Stimulated activated CD4-positive, alpha-beta T cell treated with anti-CD3 and anti-CD28 coated beads, Interleukin-12 subunit alpha, Interleukin-12 subunit beta, amount 100 ng/mL, for 48 hours (primary cell): ENCODE results near the gene FOXD1.

Experiments
- DNase-seq, 3 donors: peaks; one replicate each; pipeline ENCODE4 v3.0.0-alpha.2; 2020; ENCODE audit warnings: low read depth in 2 of 3, low spot score in 1 of 3

Gene FOXD1

DNA sequence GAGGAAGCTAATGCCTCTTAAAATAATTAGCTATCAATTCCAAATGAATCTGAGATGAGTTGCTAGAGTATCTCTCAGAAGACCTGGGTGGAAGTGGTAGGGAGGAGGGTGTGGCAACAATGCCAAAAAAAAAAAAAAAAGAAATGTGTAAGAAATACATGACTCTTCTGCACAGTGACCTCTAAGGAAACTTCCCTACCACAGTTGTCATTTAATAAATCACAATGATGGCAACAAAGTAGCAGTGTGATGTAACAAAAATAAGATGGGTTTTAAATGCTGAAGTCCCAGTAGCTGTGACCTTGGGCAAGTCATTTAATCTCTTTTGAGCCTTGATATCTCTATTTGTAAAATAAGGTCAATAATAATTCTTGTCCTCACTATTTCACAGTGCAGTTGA is 7.2 kb downstream of the FOXD1 start:
- no peak for DNase-seq

DNA sequence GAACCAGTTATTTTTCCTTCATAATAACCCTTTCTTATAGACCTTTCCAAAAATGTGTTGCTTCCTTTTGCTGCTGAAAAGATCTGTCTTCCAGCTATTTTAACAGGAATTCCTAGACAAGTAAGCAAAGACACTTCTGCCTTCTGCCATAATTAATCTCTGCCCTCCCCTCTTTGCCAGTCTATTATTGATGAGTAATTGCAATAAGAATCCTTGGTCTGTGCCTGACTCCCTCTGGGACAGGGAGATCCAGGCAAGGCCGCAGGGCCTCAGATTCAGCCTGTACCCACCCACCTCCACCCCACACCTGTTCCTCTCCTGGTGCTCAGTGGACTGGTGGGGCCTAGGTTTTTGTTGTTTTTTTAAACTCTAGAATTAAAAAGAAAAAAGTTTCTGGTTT is 8.3 kb downstream of the FOXD1 start:
- DNase-seq, result no peak

DNA sequence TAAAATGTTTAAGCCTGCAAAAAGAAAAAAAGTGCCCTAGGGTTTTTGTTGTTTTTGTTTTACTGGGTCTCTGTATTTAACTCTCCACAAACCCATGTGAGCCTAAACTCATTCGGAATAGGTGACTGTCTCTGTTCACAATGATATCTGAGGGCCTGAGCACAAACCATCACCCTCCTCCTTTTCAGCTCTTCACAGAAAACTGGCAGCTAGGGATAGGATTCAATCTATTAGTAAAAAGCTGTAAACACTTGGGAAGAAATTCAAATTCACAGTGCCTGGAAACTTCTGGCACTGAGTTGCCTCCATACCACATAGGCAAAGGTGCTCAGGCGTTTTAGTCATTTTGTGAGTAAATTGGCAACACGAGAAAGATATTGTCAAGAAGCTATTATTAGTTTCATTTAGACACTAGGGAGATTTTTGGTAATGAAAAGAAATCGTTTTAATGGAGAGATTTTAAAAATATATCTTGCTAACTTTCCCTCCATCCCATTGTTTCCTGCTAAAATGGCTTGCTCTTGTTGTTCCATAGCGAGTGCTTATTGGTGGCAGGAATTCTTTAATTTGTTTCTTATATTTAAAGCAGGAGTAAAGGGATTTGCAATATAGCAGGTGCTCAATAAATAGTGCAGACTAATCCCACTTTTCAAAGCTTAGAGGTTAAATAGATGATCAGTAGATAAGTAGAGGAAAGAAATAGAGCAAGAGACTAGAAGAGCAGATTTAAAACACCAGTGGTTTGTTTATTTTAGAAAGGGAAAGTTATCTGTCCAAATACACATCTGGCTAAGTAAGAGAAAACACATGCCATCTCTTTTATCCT is 9.7 kb downstream of the FOXD1 start:
- DNase-seq, result no peak

DNA sequence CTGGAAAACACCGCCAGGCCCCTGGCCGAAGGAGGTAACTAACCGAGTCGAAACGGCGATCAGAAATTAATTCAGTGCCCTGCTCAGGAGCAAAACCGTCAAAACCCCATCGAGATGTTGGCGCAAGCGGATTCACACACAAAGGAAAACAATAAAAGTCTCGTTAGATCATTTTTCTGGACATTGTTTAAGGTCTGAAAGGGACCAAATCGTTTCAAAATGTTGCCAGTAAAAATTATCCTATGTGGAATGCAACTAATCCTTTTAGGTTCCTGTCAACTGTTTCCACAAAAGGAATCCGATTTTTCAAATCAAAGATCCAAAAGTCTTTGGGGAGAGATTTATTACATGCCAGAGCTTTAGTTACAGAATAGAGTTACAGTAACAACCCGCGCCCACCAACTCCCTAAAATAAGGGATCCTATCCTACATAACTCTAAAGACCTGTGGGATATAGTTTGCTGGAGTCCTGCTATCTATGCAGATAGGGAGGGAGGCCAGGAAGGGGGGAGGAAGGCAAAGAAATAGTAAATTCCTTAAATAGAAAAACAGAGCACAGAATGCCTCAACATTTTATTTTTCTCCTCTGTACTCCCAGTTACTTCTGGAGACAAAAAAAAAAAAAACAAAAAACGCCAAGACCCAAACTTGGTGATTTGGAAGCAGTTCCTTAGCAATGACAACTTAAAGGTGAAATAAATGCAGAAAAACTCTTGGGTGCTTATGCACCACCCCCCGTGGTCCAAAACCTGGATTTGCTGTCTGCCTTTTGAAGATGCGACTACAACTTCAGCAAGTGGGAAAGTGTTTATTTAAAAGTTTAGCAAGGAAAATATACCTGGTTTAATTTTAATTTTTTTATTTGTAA is 10.6 kb downstream of the FOXD1 start:
- DNase-seq, result no peak

DNA sequence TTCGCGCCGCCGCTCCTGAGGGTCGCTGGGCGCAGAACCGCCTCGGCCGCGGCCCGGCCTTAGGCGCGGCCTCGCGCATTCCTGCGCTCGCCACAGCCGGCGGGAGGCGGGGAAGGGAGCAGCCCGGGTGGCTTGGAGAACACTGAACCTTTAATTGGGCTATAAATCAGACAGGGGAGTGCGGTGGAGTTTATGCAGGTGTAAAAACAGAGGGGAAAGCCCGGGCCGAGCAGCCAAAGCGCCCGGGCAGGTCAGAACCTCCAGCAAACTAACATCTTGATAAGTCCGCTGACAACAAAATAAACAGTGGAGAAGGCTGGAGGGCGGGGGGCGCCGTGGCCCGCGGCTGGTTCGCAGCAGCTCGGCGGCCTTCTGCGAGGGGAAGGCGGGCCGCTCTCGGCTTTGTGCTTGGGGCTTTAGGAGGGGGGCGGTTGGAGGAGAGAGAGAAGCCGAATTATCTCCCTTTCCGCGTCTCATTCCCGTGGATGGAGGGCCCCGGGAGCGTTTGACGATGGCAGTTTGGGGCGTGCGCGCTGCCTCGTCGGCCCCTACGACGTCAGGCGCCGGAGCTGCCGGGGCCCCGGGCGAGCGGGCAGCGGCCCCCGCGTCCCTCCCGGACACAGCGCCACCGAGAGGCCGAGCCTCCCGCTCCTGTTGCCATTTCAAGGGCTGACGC is 11.3 kb downstream of the FOXD1 start:
- no peak for DNase-seq

DNA sequence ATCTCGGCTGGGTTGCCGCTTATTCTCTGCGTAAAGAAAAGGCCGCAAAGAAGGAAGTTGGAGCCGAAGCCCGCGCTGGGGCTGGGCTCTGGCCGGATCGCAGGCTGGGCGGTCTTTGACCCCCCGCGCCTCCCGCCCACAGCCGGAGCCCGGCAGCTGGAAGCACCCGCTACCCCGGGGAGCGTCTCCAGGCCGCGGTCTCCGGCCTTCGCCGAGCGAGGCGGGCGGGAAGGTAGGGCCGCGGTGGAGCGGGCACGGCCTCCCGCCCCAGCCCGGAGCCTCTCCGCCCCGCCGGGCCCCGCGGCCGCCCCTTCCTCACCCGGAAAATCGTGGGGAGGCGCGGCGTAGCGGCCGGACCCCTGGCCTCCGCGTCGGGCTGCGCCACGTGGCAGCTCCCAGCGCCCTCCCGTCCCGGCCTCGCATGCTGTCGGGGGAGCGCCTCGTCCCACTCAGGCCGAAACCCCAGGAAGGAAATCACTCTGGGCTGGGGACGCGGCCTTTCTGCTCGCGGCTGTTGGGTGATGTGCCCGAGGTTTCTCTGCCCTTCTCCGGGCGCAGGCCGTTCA is 12.0 kb downstream of the FOXD1 start:
- DNase-seq, result no peak

DNA sequence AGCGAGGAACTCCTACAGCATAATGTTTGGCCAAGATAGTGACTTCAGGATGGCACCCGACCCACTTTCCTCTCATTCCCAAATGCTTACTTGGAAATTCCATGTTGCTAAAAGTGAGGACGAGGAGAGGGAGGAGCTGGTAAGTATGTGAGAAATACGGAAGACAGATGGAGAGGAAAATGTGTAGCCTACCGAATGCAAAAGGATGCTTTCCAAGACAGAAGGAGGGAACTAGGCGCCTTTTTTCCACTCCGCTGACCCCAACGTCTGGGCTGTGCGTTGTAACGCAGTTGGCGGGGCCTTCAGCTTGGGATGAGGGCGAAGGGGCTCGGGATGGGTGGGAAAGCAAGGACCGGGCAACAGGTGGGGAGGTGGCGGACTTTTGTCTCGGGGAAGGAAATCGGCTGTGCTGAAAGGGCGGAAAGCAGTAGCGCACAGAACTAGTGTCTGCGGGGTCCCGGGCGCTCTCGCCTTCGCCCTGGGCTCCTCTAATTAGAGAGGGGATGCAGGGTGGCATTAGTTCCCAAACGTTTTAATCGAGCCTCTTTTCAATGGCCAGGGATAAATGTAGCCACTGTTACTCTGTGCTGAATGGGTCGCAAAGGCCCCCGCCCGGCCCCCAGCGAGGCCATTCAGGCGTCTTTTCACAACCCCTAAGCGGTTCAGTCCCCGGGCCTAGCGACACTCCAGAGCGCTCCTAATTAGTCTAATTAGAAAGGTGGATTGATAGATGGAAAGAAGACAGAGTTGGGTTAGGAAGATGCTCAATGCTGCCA is 12.6 kb downstream of the FOXD1 start:
- DNase-seq, result no peak

DNA sequence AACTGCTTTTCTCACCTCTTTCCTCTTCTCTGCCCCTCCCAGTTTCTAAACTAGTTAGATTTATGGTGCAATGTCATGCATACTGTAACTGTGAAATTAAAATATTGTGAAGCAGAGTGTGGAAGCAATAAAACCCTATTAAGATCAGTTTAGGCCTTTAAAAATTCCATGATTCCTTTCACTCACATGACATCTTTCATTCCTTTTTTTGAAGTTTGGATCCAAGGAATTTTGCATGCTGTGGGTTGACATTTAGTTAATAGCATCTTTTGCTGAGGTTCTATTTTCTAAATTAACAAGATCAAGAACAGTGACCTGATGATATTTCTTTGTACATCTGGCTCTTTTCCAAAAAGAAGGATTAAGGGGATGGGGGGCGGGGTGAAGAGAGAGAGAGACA is 13.7 kb downstream of the FOXD1 start:
- DNase-seq, result no peak

DNA sequence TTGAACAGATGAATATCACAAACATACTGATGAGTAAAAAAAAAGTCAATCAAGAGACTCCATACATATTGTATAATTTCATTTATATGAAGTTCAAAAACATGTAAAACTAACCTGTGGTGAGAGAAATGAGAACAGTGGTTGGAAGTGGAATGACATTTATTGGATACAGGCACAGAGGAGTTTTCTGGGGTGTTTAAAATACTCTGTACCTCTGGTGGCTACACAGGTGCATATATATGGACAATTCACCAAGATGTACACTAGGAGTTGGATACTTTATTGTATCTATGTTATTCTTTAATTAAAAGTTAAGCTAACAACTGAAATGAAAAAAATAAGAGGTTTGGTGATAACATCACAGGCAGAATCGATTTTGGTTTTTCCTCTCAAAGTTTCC is 14.1 kb downstream of the FOXD1 start:
- no peak for DNase-seq

DNA sequence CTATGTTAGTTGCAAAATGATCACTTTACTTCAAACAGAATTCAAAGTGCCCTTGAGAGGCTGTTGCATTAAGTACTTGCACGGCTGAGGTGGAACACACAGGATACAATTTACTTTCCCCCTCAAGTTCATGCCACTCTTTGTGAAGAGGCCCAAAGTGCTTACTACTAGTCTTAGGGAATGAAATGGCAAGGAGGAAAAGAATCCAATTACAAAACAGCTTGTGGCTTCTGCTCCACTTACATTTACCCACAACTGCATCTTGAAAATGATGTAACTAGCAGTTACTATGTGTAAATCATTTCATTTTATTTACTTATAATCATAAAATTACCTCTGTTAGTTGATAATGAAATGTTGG is 14.6 kb downstream of the FOXD1 start:
- no peak for DNase-seq

DNA sequence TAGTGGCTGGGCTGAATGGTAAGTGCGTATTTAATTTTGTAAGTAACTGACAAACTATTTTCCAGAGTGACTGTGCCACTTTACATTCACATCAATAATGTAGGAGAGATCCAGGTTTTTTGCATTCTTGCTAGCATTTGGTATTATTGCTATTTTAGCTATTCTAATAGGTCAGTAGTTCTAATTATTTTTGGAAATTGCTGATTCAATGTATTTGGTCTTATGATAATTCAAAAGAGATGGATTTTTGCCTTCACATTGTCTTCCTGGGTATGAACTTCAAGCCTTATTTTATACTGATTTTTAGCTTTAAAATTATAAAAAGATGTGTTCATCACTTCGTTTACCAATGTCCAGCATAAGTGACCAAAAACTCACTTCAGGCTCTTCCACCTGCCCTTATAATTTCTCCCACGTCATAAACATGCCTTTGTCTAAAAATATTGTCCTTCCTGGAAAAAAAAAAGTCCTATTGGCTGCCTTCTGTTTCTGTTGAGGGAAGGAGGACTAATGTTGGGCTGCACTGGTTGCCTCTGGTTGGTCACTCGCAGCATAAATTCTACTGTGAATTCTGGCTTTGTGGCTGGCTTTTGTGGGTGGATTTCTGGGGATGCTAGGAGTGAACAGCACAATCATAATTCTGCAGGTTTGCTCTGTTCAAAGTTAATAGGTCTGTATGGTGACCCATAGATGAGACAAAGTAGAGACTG is 15.2 kb downstream of the FOXD1 start:
- no peak for DNase-seq

DNA sequence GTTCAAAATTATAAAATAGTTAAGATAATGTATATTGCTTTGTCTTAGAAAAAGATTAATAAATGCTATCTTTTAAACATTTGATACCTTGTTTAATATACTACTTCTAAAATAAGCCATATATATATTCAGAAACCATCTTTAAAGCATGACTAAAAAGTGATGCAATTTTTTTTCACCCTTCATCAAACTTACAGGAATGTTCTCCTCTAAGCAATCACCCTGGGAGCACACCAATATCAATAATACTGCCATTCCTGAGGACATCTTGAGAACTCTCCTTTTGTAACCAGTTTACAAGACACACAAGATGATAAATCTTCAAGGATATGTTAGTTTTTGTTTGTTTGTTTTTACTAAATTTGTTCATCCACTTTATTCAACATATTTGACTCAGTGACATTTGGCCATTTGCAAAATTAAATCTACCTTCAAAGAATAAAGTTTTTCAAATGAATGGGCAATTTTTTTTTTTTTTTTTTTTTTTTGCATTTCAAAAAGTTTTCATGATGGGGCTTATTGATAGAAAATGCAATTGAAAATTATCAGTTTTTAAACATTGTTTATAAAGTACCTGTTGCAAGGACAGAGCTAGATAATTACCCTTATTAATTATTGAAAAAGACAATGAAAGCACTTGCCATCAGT is 17.2 kb downstream of the FOXD1 start:
- no peak for DNase-seq

DNA sequence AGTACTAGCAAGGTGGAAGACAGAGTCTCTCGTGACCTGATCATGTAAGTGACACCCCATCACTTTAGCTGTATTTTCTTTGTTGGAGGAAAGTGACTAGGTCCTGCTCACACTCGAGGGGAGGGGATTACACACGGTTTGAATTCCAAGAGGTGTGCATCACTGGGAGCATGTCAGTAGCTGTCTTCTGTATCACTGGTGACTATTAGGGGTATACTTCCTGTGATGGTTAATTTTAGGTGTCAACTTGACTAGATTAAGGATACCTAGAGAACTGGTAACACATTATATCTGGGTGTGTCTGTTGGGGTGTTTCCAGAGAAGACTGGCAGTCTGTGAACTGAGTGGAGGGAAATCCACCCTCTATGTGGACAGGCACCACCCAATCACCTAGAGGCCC is 22.5 kb downstream of the FOXD1 start:
- no peak for DNase-seq

DNA sequence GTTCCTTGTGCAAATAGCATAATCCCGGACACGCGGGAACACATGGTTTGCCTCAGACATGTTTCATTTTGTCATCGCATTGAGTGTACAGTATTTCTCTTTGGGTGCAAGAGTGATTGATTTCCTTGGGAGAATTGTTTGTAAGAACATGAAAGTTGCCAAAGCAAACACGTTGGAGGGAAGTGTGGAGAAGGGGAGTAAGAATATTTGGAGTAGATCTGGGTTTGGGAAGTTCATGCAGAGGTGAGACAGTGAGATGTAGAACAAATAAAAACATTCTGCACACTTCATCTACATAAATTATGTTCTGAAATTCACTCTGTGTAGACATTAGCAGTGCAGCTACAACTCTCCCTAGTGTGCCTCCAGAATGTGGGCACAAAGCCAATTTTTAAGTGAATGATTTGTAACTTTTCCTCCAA is 24.0 kb downstream of the FOXD1 start:
- DNase-seq, result no peak

DNA sequence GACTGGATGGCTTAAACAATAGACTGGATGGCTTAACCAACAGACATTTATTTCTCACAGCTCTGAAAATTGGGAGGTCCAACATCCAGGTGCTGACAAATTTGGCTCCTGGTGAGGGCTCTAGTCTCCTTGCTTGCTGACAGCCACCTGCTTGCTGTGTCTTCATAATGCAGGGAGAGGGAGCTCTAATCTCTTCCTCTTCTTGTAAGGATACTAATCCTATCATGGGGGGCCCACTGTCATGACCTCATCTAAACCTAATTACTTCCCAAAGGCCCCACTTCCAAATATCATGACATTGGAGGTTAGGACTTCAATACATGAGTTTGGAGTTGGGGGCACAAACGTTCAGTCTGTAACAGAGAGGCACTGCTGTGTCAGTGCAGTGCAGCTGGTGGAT is 26.4 kb downstream of the FOXD1 start:
- no peak for DNase-seq

DNA sequence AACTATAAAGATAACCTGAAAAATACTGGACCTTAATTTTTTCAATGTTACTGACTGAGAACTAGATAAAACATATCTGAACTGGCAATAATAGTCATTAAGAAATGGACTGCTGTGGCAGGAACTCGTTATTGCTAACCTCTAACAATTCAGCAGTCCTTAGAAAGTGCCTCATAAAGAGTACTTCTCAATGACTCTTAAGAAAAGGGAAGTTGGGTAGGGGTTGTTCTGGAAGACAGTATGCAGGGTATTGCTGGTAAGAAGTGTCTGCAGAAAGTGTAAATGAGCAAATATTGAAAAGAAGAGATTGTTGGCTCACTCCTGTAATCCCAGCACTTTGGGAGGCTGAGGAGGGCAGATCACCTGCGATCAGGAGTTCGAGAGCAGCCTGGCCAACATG is 27.9 kb downstream of the FOXD1 start:
- no peak for DNase-seq

DNA sequence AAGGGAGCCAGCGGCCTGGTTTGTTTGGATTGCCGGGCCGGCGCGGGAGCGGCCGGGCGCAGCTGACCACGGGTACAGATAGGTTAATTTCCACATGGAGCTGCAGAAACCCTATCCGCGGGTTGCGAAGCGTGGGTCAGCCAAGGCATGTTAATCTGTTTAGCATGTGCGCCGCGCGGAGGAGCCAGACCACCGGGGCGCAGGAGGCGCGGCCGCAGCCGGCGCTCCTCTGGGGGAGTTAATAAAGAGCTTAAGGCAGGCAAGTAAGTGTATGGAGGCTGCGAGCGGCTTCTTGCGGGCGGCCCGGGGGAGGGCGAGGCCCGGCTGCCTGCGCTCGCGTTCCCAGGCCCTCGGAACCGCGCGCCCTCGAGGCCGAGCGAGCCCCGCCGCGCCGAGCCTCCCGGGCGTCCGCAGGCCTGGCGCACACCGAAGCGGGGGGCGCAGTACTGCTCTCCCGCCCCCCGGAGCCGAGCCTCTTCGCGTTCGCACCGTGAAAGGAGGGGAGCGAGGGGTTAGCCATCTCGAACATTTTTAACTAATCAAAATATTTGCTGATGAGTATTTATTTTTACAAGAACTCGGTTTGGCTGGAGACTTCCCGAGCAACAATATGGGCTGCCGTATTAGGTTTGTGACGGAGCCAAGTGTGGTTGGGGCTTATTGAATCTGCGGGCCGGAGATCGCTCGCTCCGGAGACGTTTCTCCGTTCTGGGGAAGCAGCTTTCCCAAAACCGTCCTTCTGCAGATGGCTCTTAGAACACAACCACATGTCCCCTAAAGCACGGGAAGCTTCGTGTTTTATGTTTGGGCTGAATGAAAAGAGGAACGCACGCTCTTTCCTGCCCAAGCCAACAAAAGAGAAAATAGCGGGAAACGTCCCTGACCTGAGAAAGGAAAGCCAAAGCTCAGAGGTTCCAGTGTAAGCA is 28.8 kb downstream of the FOXD1 start:
- no peak for DNase-seq

DNA sequence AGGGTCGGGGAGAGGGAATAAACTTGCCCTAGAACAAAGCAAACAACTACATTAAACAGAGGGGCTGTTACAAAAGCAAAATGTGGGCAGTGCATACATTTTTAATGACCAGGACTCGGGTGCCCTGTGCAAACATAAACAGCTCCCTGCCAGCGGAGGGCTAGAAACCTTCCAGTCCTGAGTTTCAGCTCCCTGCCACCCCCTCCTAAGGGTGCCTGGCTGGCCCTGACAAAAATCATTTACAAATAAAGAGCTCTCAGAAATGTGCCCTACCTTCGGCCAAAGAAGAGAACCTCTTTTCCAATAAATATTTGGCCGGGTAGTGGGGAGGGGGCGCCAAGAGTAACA is 29.5 kb downstream of the FOXD1 start:
- DNase-seq, result no peak

DNA sequence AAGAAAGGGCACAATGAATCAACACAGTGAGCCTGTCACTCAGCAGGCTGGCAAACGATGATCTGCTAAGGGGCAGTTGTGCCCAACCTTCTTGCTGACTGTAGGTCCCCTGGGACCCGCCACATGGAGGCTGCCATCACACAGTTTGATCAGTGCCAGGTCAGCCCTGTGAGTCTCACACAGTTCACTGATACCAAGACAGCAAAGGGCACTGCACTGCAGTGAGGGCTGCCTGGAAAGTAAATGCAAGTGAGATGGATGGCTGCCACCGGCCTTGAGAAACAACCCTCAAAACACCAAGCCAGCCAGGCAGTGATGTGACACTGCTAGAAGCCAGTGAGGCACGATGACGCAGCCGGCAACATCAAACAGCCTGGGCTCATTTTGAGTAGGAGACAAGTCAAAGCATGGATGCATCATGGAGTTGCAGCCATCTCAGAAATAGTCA is 30.3 kb downstream of the FOXD1 start:
- no peak for DNase-seq
